Measurements from ENCODE around the gene KRT77.
"Not testable (repeated sequence)": the region's sequence is repeated elsewhere in the genome, so short reads cannot be mapped to it uniquely, and the experiment has no call there.

KRT77 gene

DNA sequence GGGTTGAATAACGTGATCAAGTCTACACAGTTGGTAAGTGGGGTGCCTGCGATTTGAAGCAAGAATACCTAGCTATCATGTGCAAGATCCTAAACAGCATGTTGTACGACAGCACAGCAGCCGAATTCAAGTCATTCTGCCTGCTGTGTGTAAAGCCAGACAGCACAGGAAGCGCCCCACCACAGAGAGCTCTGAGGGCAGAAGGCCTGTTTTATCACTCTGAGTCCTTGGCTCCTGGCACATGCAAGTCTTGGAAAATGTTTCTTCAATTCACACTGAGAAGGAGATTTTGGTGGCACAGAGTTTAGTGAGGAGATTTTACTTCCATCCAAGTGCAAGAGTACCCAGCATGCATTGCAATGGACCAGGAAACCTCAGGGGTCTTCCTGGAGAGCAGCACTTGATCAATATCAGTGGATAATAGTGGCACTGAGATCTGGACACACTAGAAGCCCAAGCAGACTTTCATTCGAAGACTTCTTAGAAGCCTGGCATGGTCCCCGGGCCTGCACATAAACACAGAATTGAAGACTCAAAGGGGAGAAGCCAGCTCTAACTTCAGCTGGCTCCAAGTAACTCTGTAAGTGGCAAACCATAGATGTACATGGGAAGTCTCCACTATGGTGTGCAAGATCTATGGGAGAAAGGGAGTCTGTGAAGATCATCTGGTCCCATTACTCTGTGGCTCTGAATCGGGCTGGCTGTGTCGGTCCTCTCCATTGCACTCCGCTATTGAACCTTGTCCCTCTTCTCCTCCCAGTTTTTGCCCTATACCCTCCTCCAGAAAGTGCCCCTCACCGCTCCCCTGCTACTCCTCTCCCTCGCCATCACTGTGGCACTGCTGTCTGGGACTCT, 21.6 kb downstream of the KRT77 start:
- H3K4me3 ChIP-seq (ENCODE audit: low read length), result no peak overlapping the region
- no peak for TF ChIP-seq ZNF274 (IDR thresholded peaks at IDR 0.05; ENCODE audit: low read depth, low read length)

DNA sequence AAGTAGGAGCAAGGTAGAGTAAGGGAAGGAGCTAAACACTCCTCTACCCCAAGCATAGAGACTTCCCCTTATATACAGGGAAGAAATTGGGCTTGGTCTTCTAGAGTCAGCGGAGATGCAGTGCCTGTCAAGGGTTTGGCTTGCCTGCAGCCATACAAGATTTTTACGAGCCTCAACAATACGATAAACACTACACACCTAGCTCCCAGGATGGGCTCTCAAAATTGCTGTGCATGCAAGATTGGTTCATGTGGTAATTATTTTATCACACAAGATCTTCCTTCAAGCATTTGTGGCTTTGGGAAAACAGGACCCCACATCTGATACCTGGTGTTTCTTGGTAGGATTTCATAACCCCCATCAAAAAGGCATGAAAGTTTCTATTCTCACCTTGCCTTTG, 23.0 kb downstream of the KRT77 start, which contains the start of gene KRT1:
KRT1 (minus strand) TSS at position 45 of the 400 bp plus-strand sequence. CDS start 59 bp downstream, outside the sequence.
- no peak within 1 kb of the TSS for H3K4me3 ChIP-seq (ENCODE audit: low read length)
- TF ChIP-seq ZNF274 (IDR thresholded peaks at IDR 0.05; ENCODE audit: low read depth, low read length), result no peak

DNA sequence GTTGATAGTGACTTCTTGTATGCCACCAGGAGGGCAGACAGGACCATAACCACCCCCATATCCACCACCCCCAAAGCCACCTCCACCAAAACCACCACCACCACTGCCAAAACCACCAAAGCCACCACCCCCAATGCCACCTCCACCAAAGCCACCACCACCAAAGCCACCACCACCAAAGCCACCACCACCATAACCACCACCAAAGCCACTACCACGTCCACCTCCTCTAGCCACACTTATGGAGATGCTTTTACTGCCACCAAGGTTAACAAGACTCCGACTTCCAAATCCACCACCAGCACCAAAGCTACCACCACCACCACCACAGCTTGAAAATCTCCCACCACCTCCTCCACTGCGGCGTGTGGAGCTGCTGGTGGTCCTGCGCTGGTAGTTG, 23.4 kb downstream of the KRT77 start:
- no peak overlapping the region for H3K4me3 ChIP-seq (ENCODE audit: low read length)
- no peak for TF ChIP-seq ZNF274 (IDR thresholded peaks at IDR 0.05; ENCODE audit: low read depth, low read length)

DNA sequence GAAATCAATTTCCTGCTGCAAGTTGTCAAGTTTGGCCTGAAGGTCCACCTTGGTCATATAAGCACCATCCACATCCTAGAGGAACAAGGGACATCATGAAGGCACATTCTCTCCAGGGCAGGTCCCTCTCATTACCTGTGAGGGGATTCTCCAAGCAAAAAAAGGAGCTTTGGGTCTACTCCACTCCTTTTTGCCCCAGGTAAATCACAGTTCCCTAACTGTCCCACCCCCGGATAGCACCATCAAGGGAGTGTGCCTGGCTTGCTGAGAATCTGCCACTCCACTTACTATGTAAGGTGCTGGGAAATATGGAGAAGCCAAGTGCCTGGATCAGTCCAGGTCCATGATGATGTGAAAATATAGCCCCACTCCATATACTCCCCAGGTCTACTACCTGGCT, 25.7 kb downstream of the KRT77 start:
- no peak for TF ChIP-seq ZNF274 (IDR thresholded peaks at IDR 0.05; ENCODE audit: low read depth, low read length)
- H3K4me3 ChIP-seq (ENCODE audit: low read length), result no peak overlapping the region

DNA sequence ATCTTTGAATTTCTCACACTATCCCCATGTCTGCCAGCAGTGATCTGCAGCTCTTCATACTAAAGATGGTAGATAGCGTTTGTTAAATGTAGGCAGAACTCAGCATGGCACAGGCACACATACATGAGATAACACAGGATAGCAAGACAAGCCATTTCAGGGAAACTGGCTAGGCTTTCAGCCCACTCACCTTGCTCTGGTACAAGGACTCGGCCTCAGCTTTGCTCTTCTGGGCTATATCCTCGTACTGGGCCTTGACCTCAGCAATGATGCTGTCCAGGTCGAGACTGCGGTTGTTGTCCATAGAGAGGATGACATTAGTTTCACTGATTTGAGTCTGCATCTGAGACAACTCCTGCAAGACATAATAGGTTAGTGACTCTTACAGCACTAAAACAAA, 26.2 kb downstream of the KRT77 start:
- no peak overlapping the region for H3K4me3 ChIP-seq (ENCODE audit: low read length)
- TF ChIP-seq ZNF274 (IDR thresholded peaks at IDR 0.05; ENCODE audit: low read depth, low read length), result no peak

DNA sequence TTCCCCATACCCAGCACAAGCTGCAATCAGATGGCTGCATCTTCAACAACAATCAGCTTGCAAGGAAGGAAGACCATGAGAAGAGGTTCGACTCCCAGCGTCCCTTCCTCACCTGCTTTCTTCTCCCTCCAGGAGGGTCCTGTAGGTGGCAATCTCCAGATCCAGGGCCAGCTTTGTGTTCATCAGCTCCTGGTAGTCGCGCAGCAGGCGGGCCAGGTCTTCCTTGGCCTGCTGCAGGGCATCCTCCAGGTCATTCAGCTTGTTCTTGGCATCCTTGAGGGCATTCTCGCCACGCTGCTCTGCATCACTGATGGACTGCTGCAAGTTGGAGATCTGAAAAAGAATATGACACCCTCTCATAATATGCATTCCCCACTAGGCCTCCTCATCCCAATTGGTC, 27.2 kb downstream of the KRT77 start:
- H3K4me3 ChIP-seq (ENCODE audit: low read length), result no peak overlapping the region
- no peak for TF ChIP-seq ZNF274 (IDR thresholded peaks at IDR 0.05; ENCODE audit: low read depth, low read length)

DNA sequence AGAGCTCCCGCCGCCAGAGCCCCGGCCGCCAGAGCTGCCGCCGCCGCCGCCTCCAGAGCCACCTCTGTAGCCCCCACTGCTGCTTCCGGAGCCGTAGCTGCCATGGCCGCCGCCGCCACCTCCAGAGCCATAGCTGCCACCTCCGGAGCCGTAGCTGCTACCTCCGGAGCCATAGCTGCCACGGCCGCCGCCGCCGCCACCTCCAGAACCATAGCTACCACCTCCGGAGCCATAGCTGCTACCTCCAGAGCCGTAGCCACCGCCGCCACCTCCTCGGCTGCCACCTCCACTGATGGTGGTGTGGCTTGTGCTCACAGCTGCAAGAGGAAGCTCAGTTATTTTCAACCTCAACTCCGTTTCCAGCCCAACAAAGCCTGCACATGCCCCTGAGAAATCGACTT, 28.0 kb downstream of the KRT77 start:
- H3K4me3 ChIP-seq (ENCODE audit: low read length), result no peak overlapping the region
- TF ChIP-seq ZNF274 (IDR thresholded peaks at IDR 0.05; ENCODE audit: low read depth, low read length), result no peak

DNA sequence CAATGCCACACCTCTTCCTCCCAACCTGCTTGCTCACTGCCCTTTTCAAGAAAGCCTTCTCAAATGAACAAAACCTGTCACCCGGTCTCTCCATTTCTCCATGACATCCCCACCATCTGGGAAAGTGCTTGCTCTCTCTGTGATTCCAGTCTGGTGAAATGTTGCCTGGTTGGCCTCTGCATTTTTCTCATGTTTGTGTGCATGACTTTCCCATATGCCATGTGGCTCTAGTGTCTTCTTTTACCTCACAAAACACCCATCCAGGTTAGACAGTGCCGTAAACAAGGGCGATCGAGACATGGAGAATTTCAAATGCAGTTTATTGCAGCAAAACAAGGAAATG, 28.9 kb downstream of the KRT77 start:
- H3K4me3 ChIP-seq (ENCODE audit: low read length), result no peak overlapping the region
- TF ChIP-seq ZNF274 (IDR thresholded peaks at IDR 0.05; ENCODE audit: low read depth, low read length), result no peak

DNA sequence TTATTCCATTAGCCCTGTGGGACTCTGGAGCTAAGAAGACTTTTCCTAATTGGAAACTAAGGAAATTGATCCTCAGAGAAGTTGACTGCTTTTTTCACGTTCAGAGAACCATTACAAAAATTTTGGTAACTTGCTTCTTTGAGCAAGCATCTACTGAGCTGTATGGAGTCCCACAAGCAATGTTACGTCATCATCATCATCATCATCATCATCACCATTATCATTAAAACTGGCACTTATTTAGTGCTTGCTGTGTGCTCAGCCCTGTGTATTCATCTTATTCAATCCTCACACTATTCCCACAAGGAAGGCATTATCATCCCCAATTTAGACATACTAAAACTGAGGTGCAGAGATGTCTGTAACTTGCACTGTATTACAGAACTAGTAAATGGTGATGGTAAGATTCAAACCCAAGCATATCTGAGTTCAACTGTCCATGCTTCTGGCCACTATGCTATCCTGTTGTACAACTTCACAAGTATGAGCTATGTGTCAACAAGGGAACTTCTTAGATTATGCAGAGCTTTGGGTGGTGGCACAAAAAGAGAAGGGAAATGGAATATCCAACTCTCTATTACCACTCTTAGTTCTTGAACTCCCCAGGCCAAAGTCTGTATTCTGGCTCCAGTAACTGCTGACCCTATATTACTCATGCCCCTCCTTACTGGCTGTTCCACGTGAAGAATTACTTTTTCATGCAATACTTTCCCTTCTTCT, 29.5 kb downstream of the KRT77 start:
- no peak overlapping the region for H3K4me3 ChIP-seq (ENCODE audit: low read length)
- TF ChIP-seq ZNF274 (IDR thresholded peaks at IDR 0.05; ENCODE audit: low read depth, low read length), result no peak

DNA sequence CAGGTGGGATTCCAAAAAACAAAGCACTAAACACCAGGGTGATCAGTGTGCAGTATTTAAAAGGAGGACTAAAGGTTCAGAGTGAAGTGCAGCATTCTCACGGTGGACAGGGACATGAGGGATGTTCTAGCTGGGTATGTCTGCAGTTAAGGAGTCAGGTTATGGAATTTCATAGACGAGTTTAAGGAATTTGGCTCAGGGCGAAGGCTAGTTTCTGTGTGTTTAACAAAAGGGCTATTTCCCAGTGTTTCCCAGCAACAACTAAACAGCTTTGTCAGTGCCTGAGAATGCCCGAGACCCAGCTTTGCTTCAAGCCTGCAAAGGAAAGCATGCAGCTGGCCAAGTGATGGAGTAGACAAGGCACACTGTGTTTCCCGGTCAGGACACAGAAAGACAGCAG, 30.1 kb downstream of the KRT77 start:
- no peak overlapping the region for H3K4me3 ChIP-seq (ENCODE audit: low read length)
- no peak for TF ChIP-seq ZNF274 (IDR thresholded peaks at IDR 0.05; ENCODE audit: low read depth, low read length)

DNA sequence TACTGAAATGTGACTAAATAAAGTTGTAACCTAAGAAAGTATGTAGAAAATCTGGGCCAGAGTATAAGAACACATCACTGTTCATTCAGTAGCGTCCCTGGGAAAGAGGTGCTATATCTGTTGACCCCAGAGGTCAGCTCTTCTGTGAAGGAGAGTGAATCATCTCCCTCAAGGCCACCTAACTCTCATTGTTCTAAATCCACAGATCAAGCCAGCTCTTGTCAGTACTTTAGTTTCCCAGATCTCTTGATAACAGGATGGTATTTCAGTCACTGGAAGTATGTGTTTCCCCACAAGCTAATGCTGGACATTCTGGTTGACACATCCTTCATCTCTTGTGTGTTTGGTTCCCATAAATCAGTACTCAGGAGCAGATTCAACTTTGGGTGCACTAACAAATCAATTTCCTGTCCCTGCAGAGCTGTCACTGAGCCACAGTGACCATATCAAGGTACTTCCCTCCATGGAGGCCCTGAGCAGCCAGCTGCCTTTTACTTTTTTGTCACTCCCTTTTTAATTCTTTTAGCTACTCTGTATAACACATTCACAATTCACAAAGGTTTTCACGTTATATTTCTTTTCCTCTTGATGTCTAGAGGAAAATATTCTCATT, 30.9 kb downstream of the KRT77 start:
- TF ChIP-seq ZNF274 (IDR thresholded peaks at IDR 0.05; ENCODE audit: low read depth, low read length), result no peak

DNA sequence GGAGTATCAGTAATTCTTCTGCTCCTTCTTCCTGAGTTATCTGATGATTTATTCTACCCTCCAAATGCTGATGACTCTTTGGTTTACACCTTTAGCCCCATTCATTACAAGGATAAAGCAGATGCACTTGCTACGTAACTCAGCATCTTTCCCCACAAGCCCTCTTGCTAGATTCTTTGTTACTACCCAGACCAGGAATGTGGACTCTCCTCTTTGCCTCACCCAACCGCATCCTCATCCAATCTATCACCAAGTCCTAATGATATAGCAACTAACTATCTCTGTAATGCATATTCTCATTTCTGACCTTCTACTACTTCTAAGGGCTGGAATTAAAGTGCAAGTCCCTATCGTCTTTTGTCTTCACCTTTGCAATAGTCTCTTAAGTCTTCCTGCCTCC, 32.4 kb downstream of the KRT77 start:
- no peak overlapping the region for H3K4me3 ChIP-seq (ENCODE audit: low read length)
- TF ChIP-seq ZNF274 (IDR thresholded peaks at IDR 0.05; ENCODE audit: low read depth, low read length), result no peak

More for the DNA sequence above, 30.9 kb downstream of the KRT77 start:
- H3K4me3 ChIP-seq (ENCODE audit: low read length), result no peak overlapping the region

DNA sequence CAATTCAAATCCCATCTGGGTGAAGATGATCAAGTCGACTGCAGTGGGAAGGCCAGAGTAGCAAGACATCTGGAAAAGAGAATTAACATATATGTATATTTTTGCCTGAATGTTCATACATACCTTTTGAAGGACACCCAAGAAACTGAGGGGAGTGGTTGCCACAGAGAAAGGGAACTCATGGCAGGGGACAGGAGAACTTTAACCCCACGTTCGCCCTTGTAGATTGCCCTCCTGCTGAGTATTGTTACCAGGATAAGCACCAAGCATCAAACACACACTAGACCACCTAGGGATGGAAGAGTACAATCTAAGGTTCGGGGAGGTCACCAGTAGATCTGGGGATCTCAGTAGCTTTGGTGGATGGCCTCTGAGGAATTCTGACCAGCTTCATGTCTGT, 32.8 kb downstream of the KRT77 start:
- TF ChIP-seq ZNF274 (IDR thresholded peaks at IDR 0.05; ENCODE audit: low read depth, low read length), result no peak
- H3K4me3 ChIP-seq (ENCODE audit: low read length), result no peak overlapping the region

DNA sequence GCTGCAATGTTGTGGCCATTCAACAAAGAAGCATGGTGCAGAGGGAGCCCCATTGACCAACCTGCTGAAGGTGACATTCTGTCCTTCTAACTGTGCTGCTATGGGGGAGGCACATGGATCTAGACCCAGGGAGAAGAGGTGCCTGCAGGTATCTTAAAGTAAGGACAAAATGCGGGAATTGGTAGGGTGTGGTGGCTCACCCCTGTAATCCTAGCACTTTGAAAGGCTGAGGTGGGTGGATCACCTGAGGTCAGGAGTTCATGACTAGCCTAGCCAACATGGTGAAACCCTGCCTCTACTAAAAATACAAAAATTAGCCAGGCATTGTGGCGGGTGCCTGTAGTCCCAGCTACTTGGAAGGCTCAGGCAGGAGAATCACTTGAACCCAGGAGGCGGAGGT, 33.4 kb downstream of the KRT77 start:
- H3K4me3 ChIP-seq (ENCODE audit: low read length), result not testable (repeated sequence)

DNA sequence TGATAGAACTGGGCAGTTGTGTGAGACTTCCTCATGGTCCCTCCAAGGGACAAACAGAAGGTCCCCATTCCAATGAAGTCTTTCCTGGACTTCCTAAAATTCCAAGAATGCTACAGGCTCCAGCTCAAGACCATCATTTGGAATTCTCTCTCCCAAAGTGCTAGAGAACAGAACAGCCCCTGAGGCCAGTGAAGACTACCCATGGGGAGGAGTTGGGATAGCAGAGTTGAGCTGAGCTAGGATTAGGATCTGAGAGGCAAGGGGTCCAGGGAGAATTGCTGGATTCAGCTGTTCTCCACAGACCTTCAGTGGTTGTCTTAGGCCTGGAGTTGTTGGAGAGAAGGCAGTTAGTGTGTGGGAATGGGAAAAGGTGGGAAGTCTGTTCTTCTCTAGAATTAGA, 33.9 kb downstream of the KRT77 start:
- no peak overlapping the region for H3K4me3 ChIP-seq (ENCODE audit: low read length)
- TF ChIP-seq ZNF274 (IDR thresholded peaks at IDR 0.05; ENCODE audit: low read depth, low read length), result no peak

Data from GM08714 (cell line).